GM12872 (cell line): Measurements from ENCODE around the gene MLXIP.

ENCODE experiments used
- CTCF ChIP-seq: IDR thresholded peaks from 3 replicates; pipeline ENCODE4 v1.5.1; 2011; ENCODE audit warnings: low read depth, mild to moderate bottlenecking, low read length, moderate library complexity; ENCODE audit not compliant: insufficient read depth

The MLXIP gene

GRCh38 chr12:122144885-122145284 lies 66.3 kb downstream of the MLXIP start:
- TF ChIP-seq CTCF: no peak

- no peak for TF ChIP-seq CTCF
Observed at GRCh38 chr12:122145505-122146330, 67.2 kb downstream of the MLXIP start.

GRCh38 chr12:122147514-122148290 lies 69.1 kb downstream of the MLXIP start:
- TF ChIP-seq CTCF: no peak

GRCh38 chr12:122148657-122149056 lies 70.1 kb downstream of the MLXIP start:
- TF ChIP-seq CTCF: no peak

GRCh38 chr12:122150127-122150681 lies 71.6 kb downstream of the MLXIP start:
- no peak for TF ChIP-seq CTCF

- TF ChIP-seq CTCF: no peak
Observed at GRCh38 chr12:122152754-122153153, 74.2 kb downstream of the MLXIP start.

GRCh38 chr12:122155705-122156104 lies 77.1 kb downstream of the MLXIP start:
- no peak for TF ChIP-seq CTCF
